Tibial artery (tissue), 4 donors: Measurements from ENCODE around the gene SF3B6.

Experiments used
- DNase-seq, 2 donors: peaks; one replicate each; pipeline ENCODE4 v3.0.0-alpha.2; 2019
- H3K27ac ChIP-seq, 2 donors: fragments of 200-600 bp; sonication (generic) in 1 of 2; 1 replicate in 1 of 2; 2 replicates in 1 of 2; pipeline ENCODE4 v1.5.1; 2018 to 2019; ENCODE audit warnings: mild to moderate bottlenecking in 1 of 2
- H3K27me3 ChIP-seq, 2 donors: fragments of 200-600 bp; sonication (generic) in 1 of 2; one replicate each; pipeline versions ENCODE4 v1.5.1 to v1.6.0; 2016 to 2019
- H3K36me3 ChIP-seq, 3 donors: fragments of 200-600 bp; sonication (generic) in 2 of 3; one replicate each; pipeline ENCODE4 v1.5.1; 2016 to 2019; ENCODE audit warnings: mild to moderate bottlenecking in 2 of 3
- H3K4me1 ChIP-seq, 4 donors: fragments of 200-600 bp; sonication (generic) in 2 of 4; 1 replicate in 3 of 4; 2 replicates in 1 of 4; pipeline ENCODE4 v1.5.1; 2016 to 2019
- H3K4me3 ChIP-seq, 2 donors: fragments of 200-600 bp; sonication (generic) in 1 of 2; 1 replicate in 1 of 2; 2 replicates in 1 of 2; pipeline ENCODE4 v1.5.1; 2018 to 2019; ENCODE audit warnings: mild to moderate bottlenecking in 2 of 2
- H3K9me3 ChIP-seq, 3 donors: fragments of 200-600 bp; sonication (generic) in 1 of 3; one replicate each; pipeline ENCODE4 v1.5.1; 2016 to 2019
- CTCF ChIP-seq, 2 experiments: fragments of 200-600 bp in 1 of 2; fragments of 450-650 bp in 1 of 2; IDR thresholded peaks; one replicate each; pipeline ENCODE4 v1.5.1; 2017 to 2019; ENCODE audit warnings: antibody characterized with exemption in 2 of 2, mild to moderate bottlenecking in 1 of 2, moderate library complexity in 1 of 2
- intact Hi-C: fragments of 100-400 bp; cut with DNase I; formaldehyde crosslinking; loops from one replicate; pipeline ENCODE4 v1.15.0; 2023; ENCODE audit warnings: low total_unique reads

Gene SF3B6

GRCh38 chr2:24075915-24076848 is at the start of gene SF3B6:
TSS of gene SF3B6 (minus strand) at chr2:24076326. CDS start at chr2:24076229, 97 bp downstream.
- Histone ChIP-seq H3K4me3 (peak within 1 kb of the TSS; percentile 69 to 88), H3K27ac (peak within 1 kb of the TSS; percentile 91 to 99), H3K4me1 (peaks cover 0 to 26% (median 17%) of the 10 kb centered on the region in 4 donors), H3K9me3 (no peaks in the 10 kb centered on the region), H3K36me3 (peaks cover 7 to 42% (median 16%) of the 10 kb centered on the region in 3 donors), H3K27me3 (no peaks in the 10 kb centered on the region)
- no peak for TF ChIP-seq CTCF (IDR thresholded peaks at IDR 0.05)
- DNase-seq = peak; percentile 98 to 99
- intact Hi-C loops = no loop called here

- Histone ChIP-seq H3K27me3 (no peaks in the 10 kb centered on the region), H3K4me3 (peak overlapping the region; percentile 79 to 84), H3K27ac (peak overlapping the region; percentile 94), H3K9me3 (no peaks in the 10 kb centered on the region), H3K4me1 (peaks cover 0 to 27% (median 14%) of the 10 kb centered on the region in 4 donors), H3K36me3 (no peaks in the 10 kb centered on the region)
- no peak for DNase-seq
- intact Hi-C loops = no loop called here
- no peak for TF ChIP-seq CTCF (IDR thresholded peaks at IDR 0.05)
Observed at GRCh38 chr2:24123922-24124580, 47.9 kb upstream of the SF3B6 start.

- Histone ChIP-seq H3K36me3 (no peaks in the 10 kb centered on the region), H3K9me3 (no peaks in the 10 kb centered on the region), H3K4me1 (peaks cover 0 to 27% (median 14%) of the 10 kb centered on the region in 4 donors), H3K27me3 (no peaks in the 10 kb centered on the region), H3K27ac (peak within 1 kb of the TSS; percentile 94), H3K4me3 (peak within 1 kb of the TSS; percentile 79 to 84)
- intact Hi-C loops = no loop called here
- peak; percentile 85 to 94 for DNase-seq
- TF ChIP-seq CTCF (IDR thresholded peaks at IDR 0.05) = no peak
Observed at GRCh38 chr2:24123195-24123921, 47.2 kb upstream of the SF3B6 start, which contains the start of the genes FAM228B and PFN4. TSS of gene FAM228B (plus strand) at chr2:24123469. CDS start at chr2:24124362, 893 bp downstream. TSS of gene PFN4 (minus strand) at chr2:24123334. CDS start at chr2:24122535, 799 bp downstream.

GRCh38 chr2:24122366-24123194 is 46.5 kb upstream of the SF3B6 start:
- Histone ChIP-seq H3K4me1 (peaks cover 0 to 27% (median 14%) of the 10 kb centered on the region in 4 donors), H3K36me3 (no peaks in the 10 kb centered on the region), H3K9me3 (no peaks in the 10 kb centered on the region), H3K27me3 (no peaks in the 10 kb centered on the region), H3K4me3 (peak overlapping the region; percentile 79 to 84), H3K27ac (peak overlapping the region; percentile 94)
- no peak for TF ChIP-seq CTCF (IDR thresholded peaks at IDR 0.05)
- no peak for DNase-seq
- intact Hi-C loops = no loop called here
